Measurements from ENCODE around the gene POP5.

Gene POP5

GRCh38 chr12:120590741-120591407 lies 9.7 kb upstream of the POP5 start:
- DNase-seq (ENCODE audit: extremely low read depth in 1 of 2, low read depth in 1 of 2) = no peak

- no peak for DNase-seq (ENCODE audit: extremely low read depth in 1 of 2, low read depth in 1 of 2)
Measured at GRCh38 chr12:120588948-120589930, 8.0 kb upstream of the POP5 start.

- DNase-seq (ENCODE audit: extremely low read depth in 1 of 2, low read depth in 1 of 2) = no peak
Measured at GRCh38 chr12:120588371-120588770, 7.2 kb upstream of the POP5 start.

GRCh38 chr12:120586860-120587259 lies 5.7 kb upstream of the POP5 start:
- no peak for DNase-seq (ENCODE audit: extremely low read depth in 1 of 2, low read depth in 1 of 2)

GRCh38 chr12:120586206-120586605 lies 5.0 kb upstream of the POP5 start:
- no peak for DNase-seq (ENCODE audit: extremely low read depth in 1 of 2, low read depth in 1 of 2)

- DNase-seq (ENCODE audit: extremely low read depth in 1 of 2, low read depth in 1 of 2) = peak in 1 of 2 donors; percentile 18
Measured at GRCh38 chr12:120584343-120585149, 3.3 kb upstream of the POP5 start.

GRCh38 chr12:120583478-120584030 lies 2.4 kb upstream of the POP5 start:
- peak; percentile 42 to 69 for DNase-seq (ENCODE audit: extremely low read depth in 1 of 2, low read depth in 1 of 2)

- DNase-seq (ENCODE audit: extremely low read depth in 1 of 2, low read depth in 1 of 2) = no peak
Measured at GRCh38 chr12:120581998-120582397, 796 bp upstream of the POP5 start.

- no peak for DNase-seq (ENCODE audit: extremely low read depth in 1 of 2, low read depth in 1 of 2)
Measured at GRCh38 chr12:120579179-120579578, 2.0 kb downstream of the POP5 start.

GRCh38 chr12:120574106-120574505 lies 7.1 kb downstream of the POP5 start:
- DNase-seq (ENCODE audit: extremely low read depth in 1 of 2, low read depth in 1 of 2) = no peak

- DNase-seq (ENCODE audit: extremely low read depth in 1 of 2, low read depth in 1 of 2) = no peak
Measured at GRCh38 chr12:120573560-120573959, 7.6 kb downstream of the POP5 start.

- no peak for DNase-seq (ENCODE audit: extremely low read depth in 1 of 2, low read depth in 1 of 2)
Measured at GRCh38 chr12:120571299-120571698, 9.9 kb downstream of the POP5 start.

GRCh38 chr12:120563495-120563894 lies 17.7 kb downstream of the POP5 start:
- DNase-seq (ENCODE audit: extremely low read depth in 1 of 2, low read depth in 1 of 2) = no peak

GRCh38 chr12:120562906-120563305 lies 18.3 kb downstream of the POP5 start:
- DNase-seq (ENCODE audit: extremely low read depth in 1 of 2, low read depth in 1 of 2) = no peak

GRCh38 chr12:120557589-120557988 lies 23.6 kb downstream of the POP5 start:
- DNase-seq (ENCODE audit: extremely low read depth in 1 of 2, low read depth in 1 of 2) = no peak

GRCh38 chr12:120554678-120555077 lies 26.5 kb downstream of the POP5 start:
- DNase-seq (ENCODE audit: extremely low read depth in 1 of 2, low read depth in 1 of 2) = no peak

GRCh38 chr12:120546050-120546386 lies 35.2 kb downstream of the POP5 start:
- no peak for DNase-seq (ENCODE audit: extremely low read depth in 1 of 2, low read depth in 1 of 2)

GRCh38 chr12:120544691-120545090 lies 36.5 kb downstream of the POP5 start:
- DNase-seq (ENCODE audit: extremely low read depth in 1 of 2, low read depth in 1 of 2) = no peak

GRCh38 chr12:120542166-120542565 lies 39.0 kb downstream of the POP5 start:
- DNase-seq (ENCODE audit: extremely low read depth in 1 of 2, low read depth in 1 of 2) = no peak

- no peak for DNase-seq (ENCODE audit: extremely low read depth in 1 of 2, low read depth in 1 of 2)
Measured at GRCh38 chr12:120540445-120540844, 40.8 kb downstream of the POP5 start.

- DNase-seq (ENCODE audit: extremely low read depth in 1 of 2, low read depth in 1 of 2) = no peak
Measured at GRCh38 chr12:120539303-120539702, 41.9 kb downstream of the POP5 start.

All from stimulated activated CD8-positive, alpha-beta memory T cell treated with anti-CD3 and anti-CD28 coated beads, Interleukin-7, amount 100 ng/mL, for 48 hours (primary cell).